HG03558 (cell line): ENCODE measurements around the gene ACOXL.

ENCODE experiments used
- ATAC-seq: cut with Tn5 transposase; IDR thresholded peaks from one replicate; pipeline ENCODE4 v1.9.1; 2021; ENCODE audit warnings: moderate number of reproducible peaks; ENCODE audit not compliant: unreplicated experiment; ENCODE audit errors: extremely low read depth

The ACOXL gene

GRCh38 chr2:111117598-111118480 lies 385.5 kb downstream of the ACOXL start:
- no peak for ATAC-seq

- ATAC-seq, result no peak
Observed at GRCh38 chr2:111118481-111118980, 386.2 kb downstream of the ACOXL start.

GRCh38 chr2:111118981-111119821 lies 386.8 kb downstream of the ACOXL start:
- no peak for ATAC-seq

GRCh38 chr2:111119822-111120252 lies 387.5 kb downstream of the ACOXL start:
- no peak for ATAC-seq

- peak; percentile 40 for ATAC-seq
Observed at GRCh38 chr2:111120253-111121027, 388.1 kb downstream of the ACOXL start, which contains the start of gene BCL2L11. TSS of gene BCL2L11 (plus strand) at chr2:111120914. CDS start at chr2:111123746, 2,832 bp downstream.

- ATAC-seq, result no peak
Observed at GRCh38 chr2:111121028-111121827, 388.9 kb downstream of the ACOXL start.

GRCh38 chr2:111121828-111122630 lies 389.7 kb downstream of the ACOXL start:
- peak; percentile 31 for ATAC-seq

GRCh38 chr2:111122631-111123421 lies 390.5 kb downstream of the ACOXL start:
- ATAC-seq, result no peak

GRCh38 chr2:111123751-111124150 lies 391.4 kb downstream of the ACOXL start:
- no peak for ATAC-seq

GRCh38 chr2:111126581-111126980 lies 394.2 kb downstream of the ACOXL start:
- no peak for ATAC-seq

GRCh38 chr2:111127351-111127750 lies 395.0 kb downstream of the ACOXL start:
- ATAC-seq, result no peak

- ATAC-seq, result no peak
Observed at GRCh38 chr2:111128096-111128495, 395.7 kb downstream of the ACOXL start.

- no peak for ATAC-seq
Observed at GRCh38 chr2:111133603-111134002, 401.2 kb downstream of the ACOXL start.

- no peak for ATAC-seq
Observed at GRCh38 chr2:111134055-111134454, 401.7 kb downstream of the ACOXL start.

GRCh38 chr2:111135237-111135909 lies 403.0 kb downstream of the ACOXL start:
- ATAC-seq, result no peak

GRCh38 chr2:111135910-111136297 lies 403.5 kb downstream of the ACOXL start:
- ATAC-seq, result no peak

- no peak for ATAC-seq
Observed at GRCh38 chr2:111138839-111139238, 406.5 kb downstream of the ACOXL start.
